GM12865 (cell line): ENCODE data around the gene S1PR3.

ENCODE experiments used
- DNase-seq: peaks from one replicate; pipeline ENCODE4 v3.0.0; 2010; ENCODE audit warnings: low read depth
- H3K4me3 ChIP-seq: 2 replicates; pipeline ENCODE4 v1.5.1; 2011; ENCODE audit warnings: mild to moderate bottlenecking, low read depth, low read length, control low read depth
- TF ChIP-seq, protein P1 (sequence below): IDR thresholded peaks from 2 replicates; pipeline ENCODE4 v1.5.1; 2011; ENCODE audit warnings: low read length, control low read depth, low read depth, inconsistent platforms; ENCODE audit not compliant: insufficient read depth; ENCODE audit errors: missing control alignments

The S1PR3 gene

GRCh38 chr9:88992556-88992955 is 1.3 kb downstream of the S1PR3 start:
- H3K4me3 ChIP-seq = no peak overlapping the region
- TF ChIP-seq, protein P1, sequence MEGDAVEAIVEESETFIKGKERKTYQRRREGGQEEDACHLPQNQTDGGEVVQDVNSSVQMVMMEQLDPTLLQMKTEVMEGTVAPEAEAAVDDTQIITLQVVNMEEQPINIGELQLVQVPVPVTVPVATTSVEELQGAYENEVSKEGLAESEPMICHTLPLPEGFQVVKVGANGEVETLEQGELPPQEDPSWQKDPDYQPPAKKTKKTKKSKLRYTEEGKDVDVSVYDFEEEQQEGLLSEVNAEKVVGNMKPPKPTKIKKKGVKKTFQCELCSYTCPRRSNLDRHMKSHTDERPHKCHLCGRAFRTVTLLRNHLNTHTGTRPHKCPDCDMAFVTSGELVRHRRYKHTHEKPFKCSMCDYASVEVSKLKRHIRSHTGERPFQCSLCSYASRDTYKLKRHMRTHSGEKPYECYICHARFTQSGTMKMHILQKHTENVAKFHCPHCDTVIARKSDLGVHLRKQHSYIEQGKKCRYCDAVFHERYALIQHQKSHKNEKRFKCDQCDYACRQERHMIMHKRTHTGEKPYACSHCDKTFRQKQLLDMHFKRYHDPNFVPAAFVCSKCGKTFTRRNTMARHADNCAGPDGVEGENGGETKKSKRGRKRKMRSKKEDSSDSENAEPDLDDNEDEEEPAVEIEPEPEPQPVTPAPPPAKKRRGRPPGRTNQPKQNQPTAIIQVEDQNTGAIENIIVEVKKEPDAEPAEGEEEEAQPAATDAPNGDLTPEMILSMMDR = no peak
- DNase-seq = no peak

GRCh38 chr9:88993327-88993726 is 2.1 kb downstream of the S1PR3 start:
- no peak overlapping the region for H3K4me3 ChIP-seq

GRCh38 chr9:88993871-88994460 is 2.7 kb downstream of the S1PR3 start:
- no peak overlapping the region for H3K4me3 ChIP-seq
- no peak for DNase-seq
- TF ChIP-seq, protein P1 = no peak

More at GRCh38 chr9:88993327-88993726, 2.1 kb downstream of the S1PR3 start:
- TF ChIP-seq, protein P1 = no peak
- no peak for DNase-seq

GRCh38 chr9:88994469-88995199 is 3.4 kb downstream of the S1PR3 start:
- DNase-seq = no peak
- no peak overlapping the region for H3K4me3 ChIP-seq
- TF ChIP-seq, protein P1 = no peak

DNA sequence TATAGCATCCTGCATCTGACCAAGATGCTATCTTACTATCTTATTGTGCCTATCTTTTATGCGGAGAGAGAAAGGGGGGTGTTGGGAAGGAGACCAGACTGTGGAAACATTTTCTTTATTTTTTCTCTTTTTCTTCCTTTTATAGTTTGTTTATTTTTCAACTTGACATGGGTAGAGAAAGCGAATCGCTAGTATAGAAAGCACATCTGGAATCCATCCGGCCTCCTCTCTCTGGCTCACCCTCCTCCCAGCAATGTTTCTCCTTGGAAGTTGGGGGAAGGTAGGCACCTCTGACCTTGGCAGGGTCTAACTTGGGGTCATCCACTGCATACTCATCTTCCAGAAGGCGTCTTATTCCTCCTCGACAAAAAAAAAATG is 3.9 kb downstream of the S1PR3 start:
- TF ChIP-seq, protein P1 = no peak

GRCh38 chr9:88995627-88996026 is 4.4 kb downstream of the S1PR3 start:
- TF ChIP-seq, protein P1 = no peak
- H3K4me3 ChIP-seq = no peak overlapping the region
- DNase-seq = no peak

More for the DNA sequence above, 3.9 kb downstream of the S1PR3 start:
- no peak overlapping the region for H3K4me3 ChIP-seq
- DNase-seq = no peak
